Dedifferentiated amniotic fluid mesenchymal stem cell (primary cell): ENCODE results near the gene RCAN3.
"Not testable (repeated sequence)": the region's sequence is repeated elsewhere in the genome, so short reads cannot be mapped to it uniquely, and the experiment has no call there.

Source experiments
- DNase-seq: peaks from one replicate; pipeline ENCODE4 v3.0.0-alpha.2; 2016; ENCODE audit errors: extremely low spot score

The RCAN3 gene

GRCh38 chr1:24486331-24487065, 16.1 kb upstream of the RCAN3 start:
- DNase-seq, result no peak

- DNase-seq, result no peak
These were observed 15.2 kb upstream of the RCAN3 start for GRCh38 chr1:24487455-24487854.

DNA sequence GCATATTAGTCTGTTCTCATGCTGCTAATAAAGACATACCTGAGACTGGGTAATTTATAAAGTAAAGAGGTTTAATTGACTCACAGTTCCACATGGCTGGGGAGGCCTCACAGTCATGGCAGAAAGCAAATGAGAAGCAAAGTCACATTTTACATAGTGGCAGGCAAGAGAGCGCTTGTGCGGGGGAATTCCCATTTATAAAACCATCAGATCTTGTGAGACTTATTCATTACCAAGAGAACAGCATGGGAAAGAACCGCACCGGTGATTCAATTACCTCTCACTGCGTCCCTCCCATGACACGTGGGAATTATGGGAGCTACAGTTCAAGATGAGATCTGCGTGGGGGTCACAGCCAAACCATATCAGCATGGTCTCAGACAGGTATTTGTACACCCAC, 14.5 kb upstream of the RCAN3 start:
- not testable (repeated sequence) for DNase-seq

GRCh38 chr1:24489674-24490073, 13.0 kb upstream of the RCAN3 start:
- DNase-seq, result no peak

GRCh38 chr1:24490101-24490781, 12.4 kb upstream of the RCAN3 start:
- no peak for DNase-seq

GRCh38 chr1:24491577-24492360, 10.9 kb upstream of the RCAN3 start:
- DNase-seq, result no peak

GRCh38 chr1:24492935-24493334, 9.7 kb upstream of the RCAN3 start:
- not testable (repeated sequence) for DNase-seq

GRCh38 chr1:24493785-24494184, 8.9 kb upstream of the RCAN3 start:
- no peak for DNase-seq

DNA sequence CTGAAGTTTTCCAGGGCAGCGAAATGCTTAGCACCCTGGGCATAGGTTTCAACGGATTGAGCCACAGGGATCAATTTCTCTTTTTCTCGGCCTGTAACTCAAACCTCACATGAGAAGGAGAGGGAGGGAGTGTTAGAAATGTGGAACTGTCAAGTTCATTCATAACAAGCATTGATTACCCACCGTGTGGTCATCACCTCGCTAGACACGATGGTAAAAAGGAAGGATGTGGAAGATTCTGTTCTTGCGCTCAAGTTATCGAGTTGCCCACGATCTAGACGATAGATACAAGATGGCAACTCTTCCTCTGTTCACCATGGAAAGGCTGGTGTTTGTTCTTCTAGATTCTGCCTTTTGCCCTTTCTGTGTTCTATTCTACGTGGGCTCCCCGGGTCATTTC, 4.0 kb upstream of the RCAN3 start:
- DNase-seq, result no peak

DNA sequence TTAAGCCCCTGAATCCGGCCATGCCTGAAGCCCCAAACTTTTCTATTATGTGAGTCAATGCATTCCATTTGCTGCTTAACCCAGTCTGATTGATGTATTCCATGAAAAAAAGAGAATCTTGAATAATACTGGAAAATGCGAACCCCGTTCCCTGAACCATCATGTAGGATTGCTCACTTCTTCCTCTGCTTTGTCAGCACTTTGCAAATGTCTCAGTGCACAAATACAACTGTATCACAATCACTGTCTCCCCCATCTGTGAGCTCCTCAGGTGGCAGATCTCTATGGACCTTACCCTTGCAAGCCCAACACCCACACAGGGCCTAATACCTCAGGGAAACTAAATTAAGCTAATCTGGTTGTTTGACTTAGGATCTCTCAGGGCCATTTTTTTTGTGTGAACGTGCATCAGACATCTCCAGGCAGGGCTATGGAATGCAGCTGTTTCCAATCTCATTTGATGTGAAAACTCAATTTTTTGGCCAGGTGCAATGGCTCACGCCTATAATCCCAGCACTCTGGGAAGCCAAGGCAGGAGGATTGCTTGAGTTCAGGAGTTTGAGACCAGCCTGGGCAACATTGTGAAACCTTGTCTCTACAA, 2.1 kb upstream of the RCAN3 start:
- DNase-seq, result no peak

- no peak for DNase-seq
These were observed 1.1 kb upstream of the RCAN3 start for GRCh38 chr1:24501371-24502064.

DNA sequence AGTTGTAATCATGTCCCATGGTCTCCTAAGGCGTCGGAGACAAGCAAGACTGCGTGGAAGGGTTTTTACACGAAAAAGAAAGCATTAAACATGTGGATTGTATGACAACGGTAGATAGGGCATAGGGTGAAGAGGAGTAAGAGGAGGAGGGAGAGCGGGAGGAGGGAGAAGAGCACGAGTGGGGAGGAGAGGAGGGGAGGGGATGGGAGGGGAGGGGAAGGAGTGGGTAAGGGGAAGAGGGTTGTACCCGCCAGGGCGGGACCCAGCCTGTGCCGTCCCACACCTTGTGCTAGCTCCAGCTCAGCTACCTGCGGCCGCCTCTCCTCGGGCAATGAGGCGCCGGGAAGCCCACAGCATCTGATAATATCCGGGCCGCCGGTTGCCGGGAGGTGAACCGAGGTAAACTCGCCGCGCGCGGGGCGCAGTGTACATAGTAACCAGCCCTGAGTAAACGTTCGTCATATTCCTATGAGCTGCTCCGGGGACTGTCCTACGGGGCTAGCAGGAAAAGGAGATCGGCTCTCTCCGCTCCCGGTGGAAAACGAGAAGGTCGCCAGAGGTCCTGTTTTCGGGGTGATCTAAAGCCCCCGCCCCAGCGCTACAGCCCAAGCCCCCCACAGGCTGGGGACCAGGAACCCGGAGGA, 449 bp upstream of the RCAN3 start:
- peak; percentile 33 for DNase-seq

GRCh38 chr1:24503059-24503751, 569 bp downstream of the RCAN3 start:
- no peak for DNase-seq

DNA sequence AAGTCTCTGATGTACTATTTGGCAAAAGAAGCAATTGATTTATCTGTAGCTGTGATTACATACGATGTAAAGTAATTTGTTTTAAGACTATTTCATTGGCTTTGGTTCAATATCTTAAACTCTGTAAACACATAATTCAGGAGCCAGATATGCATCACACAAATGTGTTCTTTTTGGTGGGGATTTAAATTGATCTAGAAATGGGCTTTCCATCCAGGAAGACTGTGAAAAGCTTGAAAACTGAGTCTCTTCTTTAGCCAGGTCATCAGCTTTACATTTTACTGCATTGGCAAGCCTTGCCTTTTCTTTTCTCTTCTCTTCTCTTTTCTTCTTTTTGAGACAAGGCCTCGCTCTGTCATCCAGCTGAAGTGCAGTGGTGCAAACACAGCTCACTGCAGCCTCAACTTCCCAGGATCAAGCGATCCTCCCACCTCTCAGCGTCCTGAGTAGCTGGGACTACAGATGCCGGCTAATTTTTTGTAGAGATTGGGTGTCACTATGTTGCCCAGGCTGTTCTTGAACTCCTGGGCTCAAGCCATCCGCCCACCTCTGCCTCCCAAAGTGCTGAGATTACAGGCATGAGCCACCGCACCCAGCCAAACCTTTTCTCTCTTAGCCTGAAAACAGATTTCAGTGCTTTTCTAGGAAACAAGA, 1.4 kb downstream of the RCAN3 start:
- no peak for DNase-seq

DNA sequence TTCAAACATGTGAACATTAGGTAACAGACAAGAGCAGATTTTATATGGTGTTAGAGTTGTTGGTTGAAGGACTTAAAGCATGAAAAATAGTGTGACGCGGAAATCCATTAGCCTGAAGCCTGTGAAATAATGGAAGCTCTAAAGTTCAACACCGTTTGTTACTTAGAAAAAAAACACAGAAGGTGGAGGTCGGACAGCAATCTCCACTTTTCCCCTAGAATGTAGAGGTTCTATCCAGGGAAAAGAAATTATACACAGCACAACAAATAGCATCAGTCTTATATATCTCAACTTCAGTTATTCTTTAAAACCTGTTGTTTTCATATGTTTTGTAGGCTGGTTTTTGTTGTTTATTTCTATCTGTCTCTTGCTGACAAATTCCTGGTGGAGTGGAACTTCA, 1.9 kb downstream of the RCAN3 start:
- DNase-seq, result no peak

DNA sequence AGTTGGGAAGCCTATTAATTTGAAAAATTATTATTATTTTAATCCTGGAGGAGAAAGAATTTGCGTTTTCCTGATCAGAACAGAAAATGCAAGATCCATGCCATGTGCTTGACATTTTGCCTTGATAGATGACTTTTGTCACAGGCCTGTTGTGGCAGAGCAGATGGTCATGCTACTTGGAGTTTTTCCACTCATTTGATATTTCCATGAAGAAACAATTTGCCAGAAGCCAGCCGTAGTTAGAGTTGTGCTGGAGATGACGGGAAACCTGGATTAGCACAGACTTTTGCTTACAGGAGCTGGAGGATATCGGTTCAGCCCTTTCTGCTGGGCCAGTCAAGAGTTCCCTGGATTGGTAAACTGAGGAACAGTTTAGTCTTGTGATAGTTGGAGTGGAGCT, 3.2 kb downstream of the RCAN3 start:
- no peak for DNase-seq

GRCh38 chr1:24506691-24507381, 4.2 kb downstream of the RCAN3 start:
- no peak for DNase-seq

DNA sequence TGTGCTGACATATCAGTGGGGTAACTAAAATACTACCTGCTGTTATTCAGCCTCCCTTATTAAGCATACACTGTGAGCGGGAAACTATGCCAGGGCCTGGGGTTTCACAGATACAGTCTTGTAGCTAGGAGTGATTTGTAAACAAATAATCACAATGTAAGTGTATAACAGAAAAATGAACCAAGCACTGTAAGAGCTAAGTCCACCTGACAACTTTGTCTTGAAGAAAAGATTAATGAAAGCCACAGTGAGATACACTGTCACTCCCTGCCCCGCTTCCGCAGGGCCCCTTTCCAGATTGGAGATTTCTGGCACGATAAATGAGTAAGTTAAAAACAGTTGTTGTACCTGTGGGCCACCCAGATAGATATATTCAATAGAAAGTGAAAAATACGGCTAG, 4.8 kb downstream of the RCAN3 start:
- DNase-seq, result no peak

DNA sequence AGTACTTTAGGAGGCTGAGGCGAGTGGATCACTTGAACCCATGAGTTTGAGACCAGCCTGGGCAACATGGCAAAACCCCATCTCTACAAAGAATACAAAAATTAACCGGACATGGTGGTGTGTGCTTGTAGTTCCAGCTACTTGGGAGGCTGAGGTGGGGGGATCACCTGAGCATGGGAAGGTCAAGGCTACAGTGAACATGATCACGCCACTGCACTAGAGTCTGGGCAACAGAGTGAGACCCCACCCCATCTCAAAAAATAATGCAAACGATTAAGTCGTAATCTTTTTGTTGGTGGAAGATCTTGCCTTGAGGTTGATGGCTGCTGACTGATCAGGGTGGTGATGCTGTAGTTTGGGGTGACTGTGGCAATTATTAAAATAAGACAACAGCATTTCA, 6.3 kb downstream of the RCAN3 start:
- DNase-seq, result no peak

DNA sequence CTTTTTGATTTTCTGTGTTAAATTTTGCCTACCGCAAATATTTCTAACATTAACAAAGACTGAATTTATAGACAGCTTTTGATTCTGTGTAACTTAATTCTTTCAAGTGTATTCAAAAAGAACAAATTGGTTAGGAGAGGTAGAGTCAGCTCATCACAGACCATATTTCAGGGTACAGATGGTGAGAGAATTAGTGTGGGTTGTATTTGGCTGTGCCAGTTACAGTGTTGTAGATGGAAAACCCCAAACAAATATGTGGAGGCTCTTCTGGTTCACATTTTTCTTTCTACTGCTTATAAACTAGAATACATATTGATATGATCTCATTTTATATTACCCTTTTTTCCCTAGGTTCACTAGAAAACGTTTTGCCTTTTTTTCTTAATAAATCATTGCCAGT, 11.1 kb downstream of the RCAN3 start:
- DNase-seq, result no peak
